Amniotic stem cell (primary cell): ENCODE data around the gene ZFX.
"Not testable (repeated sequence)": the region's sequence is repeated elsewhere in the genome, so short reads cannot be mapped to it uniquely, and the experiment has no call there.

Source experiments
- DNase-seq: peaks from one replicate; lab custom pipeline; 2025; lab: John Stamatoyannopoulos, UW

ZFX gene

DNA sequence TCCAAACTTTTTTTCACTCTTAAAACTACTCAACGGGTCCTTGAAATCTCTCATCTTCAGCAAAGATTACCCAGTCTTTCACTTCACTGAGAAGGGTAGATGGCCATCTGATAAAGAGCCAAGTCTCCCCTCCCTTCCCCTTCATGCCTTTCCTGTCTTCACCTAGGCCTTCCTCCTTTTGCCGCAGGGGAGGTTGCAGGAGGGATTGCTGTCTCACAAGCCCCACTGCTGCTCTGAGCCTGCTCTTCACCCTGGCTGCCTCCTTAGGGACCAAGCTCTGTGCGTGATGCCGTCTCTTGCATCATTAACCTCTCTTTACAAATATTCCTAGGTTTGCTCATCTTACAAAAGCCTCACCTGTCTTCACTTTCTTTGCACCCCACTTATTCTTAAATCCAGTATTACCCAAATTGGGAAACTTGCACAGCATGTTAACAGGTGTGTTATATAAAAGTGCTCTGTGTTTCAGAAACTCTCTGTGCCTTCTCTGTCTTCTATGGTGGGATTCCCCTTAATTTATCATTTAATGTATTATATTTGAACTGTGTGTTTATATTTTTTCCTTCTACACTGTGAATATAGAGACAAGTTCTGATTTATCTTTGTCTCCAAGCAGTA, 3.8 kb downstream of the ZFX start:
- no peak for DNase-seq

- DNase-seq: no peak
Observed at GRCh38 chrX:24153796-24154189, 4.3 kb downstream of the ZFX start.

DNA sequence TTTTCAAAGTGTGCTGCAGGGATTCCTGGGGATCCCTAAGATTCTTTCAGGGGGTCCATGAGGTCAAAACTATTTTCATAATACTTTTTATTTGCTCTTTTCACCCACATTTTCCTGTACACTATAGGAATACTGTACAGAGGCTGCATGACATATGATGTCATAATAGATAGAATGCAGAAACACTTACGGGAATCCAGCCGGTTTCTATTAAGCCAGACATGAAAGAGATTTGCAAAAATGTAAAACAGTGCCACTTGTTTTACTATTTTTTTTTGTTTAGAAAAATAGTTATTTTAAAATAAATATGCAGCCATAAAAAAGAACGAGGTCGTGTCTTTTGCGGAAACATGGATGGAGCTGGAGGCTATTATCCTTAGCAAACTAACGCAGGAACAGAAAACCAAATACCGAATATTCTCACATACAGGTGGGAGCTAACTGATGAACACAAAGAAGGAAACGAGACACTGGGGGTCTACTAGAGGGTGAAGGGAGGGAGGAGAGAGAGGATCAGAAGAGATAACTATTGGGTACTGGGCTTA, 5.0 kb downstream of the ZFX start:
- no peak for DNase-seq

DNA sequence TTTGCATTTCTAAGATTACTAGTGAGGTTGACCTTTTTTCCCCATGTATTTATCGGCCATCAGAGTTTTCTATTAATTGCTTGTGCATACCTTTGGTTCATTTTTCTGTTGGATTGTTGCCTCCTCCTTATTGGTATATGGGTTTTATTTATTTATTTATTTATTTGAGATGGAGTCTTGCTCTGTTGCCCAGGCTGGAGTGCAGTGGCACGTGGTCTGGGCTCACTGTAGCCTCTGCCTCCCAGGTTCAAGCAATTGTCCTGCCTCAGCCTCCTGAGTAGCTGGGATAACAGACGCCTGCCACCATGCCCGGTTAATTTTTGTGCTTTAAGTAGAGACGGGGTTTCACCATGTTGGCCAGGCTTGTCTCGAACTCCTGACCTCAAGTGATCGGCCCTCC, 6.2 kb downstream of the ZFX start:
- not testable (repeated sequence) for DNase-seq

DNA sequence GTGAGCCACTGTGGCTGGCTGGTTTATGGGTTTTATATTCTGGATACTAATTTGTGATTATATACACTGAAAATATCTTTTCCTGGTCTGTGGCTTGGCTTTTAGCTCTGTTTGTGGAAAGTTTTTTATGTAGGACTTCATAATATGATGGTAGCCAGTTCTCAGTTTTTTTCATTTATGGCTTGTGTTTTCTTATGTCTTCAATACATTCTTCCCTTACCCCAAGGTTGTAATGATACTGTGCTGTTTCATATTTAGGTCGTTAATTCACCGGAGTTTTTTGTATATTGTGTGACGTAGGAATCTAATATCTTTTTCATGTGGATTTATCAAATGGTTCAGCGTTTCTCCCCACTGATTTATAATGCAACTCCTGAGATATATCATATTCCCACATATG, 6.6 kb downstream of the ZFX start:
- no peak for DNase-seq

DNA sequence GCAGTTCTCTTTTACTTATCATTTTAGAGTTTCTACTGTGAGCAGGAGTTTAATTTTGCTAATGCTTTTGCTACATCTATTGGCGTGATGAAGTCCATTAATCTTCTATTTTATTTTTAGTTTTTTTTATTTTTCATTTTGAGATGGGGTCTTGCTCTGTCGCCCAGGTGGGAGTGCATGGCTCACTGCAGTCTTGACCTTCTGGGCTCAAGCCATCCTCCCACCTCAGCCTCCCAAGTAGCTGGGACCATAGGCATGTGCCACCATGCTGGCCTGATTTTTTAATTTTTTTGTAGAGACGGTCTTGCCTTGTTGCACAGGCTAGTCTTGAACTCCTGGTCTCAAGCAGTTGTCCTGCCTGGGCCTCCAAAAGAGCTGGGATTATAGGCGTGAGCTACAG, 9.4 kb downstream of the ZFX start:
- no peak for DNase-seq

DNA sequence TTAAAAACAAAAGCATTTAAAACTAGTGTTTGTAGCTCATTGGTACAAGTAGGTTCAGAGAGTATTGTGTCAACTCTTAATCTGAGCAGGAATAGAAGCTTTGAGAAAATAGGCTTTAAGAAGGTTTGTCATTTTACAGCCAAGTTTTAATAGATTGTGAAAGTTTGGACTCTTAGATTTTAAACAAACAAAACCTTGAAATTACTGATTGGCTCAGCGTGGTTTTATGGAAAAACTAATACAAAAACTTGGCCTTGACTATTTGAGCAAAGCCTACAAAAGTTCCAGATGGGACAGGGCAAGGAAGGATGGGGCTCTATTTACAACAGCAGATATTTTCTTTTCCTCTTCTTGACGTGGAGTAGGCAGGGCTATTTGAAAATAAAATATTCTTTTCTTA, 16.5 kb downstream of the ZFX start:
- DNase-seq: no peak

DNA sequence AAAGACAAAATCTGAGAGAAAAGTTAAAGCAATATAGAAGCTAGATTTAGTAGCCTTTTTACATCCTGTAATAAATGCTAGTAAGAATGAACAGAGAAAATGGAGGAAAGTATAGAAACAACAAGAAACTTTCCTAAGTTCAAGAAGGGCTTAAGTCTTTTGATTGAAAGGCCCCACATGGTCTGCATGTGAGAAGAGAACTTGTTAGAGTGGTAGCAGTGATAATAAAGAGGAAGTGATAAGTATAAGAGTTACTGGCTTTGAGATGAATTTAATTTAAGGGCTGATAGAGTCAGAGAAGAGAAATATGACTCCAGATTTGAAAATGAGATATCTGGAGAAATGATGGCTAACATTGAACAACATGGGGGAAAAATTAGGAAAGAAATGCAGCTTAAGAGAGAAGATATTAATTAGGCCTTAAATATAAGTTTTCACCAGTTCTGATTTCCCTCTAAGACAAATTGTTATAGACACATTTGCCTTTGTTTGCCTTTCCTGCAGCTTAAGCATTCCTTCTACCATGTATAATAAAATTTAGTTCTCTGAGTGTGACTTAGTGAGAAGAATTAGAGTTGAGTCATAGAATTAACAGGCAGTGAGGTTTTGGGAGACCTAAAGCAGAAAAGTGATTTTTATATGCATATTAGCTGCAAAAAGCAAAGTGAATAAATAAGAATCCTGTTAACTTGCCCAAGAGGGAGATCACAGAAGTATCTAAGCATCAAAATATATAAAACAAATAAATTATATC, 18.4 kb downstream of the ZFX start:
- no peak for DNase-seq

GRCh38 chrX:24168807-24169206, 19.3 kb downstream of the ZFX start:
- DNase-seq: no peak

DNA sequence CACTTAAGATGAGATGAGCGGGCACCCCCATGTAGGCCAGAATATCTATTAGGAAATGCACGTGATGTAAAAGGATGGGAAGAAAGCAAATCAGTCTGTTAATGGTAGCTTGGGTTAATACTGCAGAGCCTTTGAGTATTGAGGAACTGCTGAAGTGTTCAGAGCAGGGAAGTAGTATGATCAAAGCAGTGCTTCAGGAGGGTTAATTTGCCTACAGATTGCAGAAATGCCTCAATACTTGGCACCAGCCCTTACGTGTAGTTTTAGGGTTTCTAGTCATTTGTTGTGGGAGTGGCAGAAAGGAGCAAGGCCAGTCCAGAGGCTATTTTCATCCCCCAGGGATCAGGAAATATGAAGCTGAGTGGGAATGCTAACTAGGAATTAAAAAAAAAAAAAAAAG, 19.7 kb downstream of the ZFX start:
- no peak for DNase-seq

DNA sequence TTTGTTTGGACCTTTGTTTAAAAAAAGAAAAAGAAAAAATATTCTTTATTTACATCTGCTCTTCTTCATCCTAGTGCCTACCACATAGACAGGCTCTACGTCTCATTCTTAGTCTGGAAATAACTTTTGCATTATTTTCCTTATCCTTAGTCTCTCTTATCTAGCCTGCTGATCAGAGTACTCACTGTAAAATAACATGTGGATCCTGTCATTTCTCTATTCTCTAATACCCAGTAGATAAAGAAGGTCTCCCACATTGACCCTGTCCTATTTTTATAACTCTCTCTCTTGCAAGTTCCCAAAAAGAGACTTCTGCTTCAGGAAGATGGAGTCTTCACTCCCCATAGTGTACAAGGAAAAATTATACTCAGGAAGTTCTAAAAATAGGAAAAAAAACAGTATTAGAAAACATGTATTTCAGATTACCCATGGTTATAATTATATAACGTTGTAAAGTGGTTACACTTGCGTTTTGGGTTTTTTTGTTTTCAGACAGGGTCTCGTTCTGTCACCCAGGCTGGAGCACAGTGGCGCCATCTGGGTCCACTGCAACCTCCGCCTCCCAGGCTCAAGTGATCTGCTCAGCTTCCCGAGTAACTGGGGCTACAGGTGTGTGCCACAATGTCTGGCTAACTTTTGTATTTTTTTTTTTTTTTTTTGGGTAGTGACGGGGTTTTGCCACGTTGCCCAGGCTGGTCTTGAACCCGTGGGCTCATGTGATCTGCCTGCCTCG, 23.8 kb downstream of the ZFX start:
- no peak for DNase-seq

DNA sequence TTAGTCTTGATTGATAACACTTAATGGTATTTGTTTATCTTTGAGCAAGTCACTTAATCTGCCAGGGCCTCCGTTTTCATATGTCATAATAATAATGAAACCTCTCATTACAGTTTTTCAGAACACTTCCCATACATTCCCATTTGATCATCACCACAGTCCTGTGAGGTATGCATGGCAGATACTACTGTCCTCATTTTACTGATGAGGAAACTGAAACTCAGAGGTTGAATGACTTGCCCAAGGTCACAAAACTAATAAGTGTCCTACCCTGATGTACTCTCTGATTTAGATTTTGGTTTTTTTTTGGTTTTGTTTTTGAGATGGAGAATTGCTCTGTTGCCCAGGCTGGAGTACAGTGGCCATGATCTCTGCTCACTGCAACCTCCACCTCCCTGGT, 25.7 kb downstream of the ZFX start:
- DNase-seq: no peak

GRCh38 chrX:24178441-24178840, 28.9 kb downstream of the ZFX start:
- no peak for DNase-seq

- no peak for DNase-seq
Observed at GRCh38 chrX:24184018-24184417, 34.5 kb downstream of the ZFX start.

- DNase-seq: no peak
Observed at GRCh38 chrX:24186483-24186882, 37.0 kb downstream of the ZFX start.

GRCh38 chrX:24186986-24187385, 37.5 kb downstream of the ZFX start:
- DNase-seq: no peak

DNA sequence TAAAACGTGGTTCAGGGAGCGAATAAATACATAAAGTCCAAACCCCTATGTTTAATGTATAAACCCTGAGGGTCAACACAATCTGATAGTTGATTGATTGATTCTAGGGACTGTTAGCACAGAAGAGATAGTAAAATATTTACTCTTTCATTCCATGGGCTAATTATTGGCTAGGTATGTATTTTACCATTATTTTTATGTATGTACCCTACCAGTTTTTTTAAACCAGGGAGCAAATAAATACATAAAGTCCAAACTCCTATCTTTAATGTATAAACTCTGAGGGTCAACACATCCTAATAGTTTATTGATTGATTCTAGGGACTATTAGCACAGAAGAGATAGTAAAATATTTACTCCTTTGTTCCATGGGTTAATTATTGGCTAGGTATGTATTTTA, 40.0 kb downstream of the ZFX start:
- DNase-seq: no peak

DNA sequence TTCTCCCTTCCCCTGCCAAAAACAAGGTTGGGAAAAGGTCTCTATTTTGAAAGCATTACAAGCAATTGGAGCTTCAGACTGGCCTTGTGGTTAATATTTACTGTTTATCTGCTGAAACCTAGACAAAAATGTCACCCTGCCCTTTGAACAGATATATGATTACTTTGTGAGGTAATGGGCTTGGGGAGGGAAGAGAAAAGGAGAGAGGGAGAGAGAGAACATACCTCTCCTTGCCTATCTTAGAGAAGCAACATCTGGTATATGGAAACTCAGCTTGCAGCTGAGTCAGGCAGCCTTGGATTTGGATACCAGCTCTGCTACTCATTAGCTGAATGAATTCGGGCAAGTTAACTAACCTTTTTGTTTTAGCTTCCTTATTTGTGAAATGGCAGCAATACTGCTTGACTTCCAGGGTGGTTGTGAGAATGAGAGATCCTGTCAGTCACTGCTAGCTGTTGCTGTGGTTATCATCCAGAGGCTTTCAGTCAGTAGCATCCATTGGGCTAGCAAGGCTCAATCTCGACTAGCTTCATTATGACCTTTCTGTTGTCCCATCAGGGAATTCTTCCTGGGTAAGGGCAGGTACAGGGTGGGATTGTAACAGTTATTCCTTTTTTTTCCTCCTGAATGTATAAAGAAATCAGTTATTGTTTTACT, 41.1 kb downstream of the ZFX start:
- peak; percentile 3 for DNase-seq

DNA sequence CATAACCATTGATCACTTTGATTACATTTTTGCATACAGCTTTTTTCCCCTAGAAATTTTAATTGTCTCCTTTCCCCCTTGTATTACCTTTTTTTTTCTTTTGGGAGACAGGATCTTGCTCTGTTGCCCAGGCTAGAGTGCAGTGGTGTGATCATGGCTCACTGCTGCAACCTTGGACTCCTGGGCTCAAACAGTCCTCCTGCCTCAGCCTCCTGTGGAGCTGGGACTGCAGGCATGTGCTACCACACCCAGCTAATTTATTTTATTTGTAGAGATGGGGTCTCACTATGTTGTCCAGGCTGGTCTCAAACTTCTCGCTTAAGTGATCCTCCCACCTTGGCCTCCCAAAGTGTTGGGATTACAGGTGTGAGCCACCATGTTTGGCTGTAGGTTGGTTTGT, 47.0 kb downstream of the ZFX start:
- no peak for DNase-seq

DNA sequence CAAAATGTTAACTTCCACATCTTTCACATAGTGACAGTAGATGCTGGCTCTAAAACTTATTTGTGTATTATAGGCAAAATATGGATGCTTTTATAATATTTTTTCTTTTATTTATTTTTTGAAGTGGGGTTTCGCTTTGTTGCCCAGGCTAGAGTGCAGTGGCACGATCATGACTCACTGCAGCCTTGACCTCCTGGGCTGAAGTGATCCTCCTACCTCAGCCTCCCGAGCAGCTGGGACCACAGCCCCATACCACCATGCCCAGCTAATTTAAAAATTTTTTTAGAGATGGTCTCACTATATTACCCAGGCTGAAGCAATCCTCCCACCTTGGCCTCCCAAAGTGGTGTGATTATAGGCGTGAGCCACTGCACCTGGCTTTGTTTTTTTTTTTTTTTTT, 48.6 kb downstream of the ZFX start:
- DNase-seq: no peak

- no peak for DNase-seq
Observed at GRCh38 chrX:24200133-24200532, 50.6 kb downstream of the ZFX start.

DNA sequence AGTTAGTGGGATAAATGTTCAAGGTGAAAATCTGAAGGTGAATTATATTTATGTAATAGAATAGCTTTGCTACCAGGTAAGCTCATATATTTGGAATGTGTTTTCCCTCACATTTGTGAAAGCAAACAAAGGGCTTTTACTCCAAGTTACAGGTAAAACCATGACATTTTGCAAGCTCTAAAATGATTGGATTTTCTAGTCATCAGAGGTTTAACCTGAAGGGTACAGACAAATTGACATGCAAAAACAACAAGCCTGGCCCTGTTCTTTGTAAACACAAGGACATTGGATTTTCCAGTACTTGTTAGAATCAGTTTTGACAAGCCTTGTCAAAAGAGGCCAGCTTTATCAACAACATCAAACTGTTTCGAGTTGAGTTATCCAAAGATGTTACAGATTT, 51.7 kb downstream of the ZFX start:
- DNase-seq: no peak
